ENCODE measurements around the gene ZNF211.

ZNF211 gene

GRCh38 chr19:57656346-57656745 lies 23.4 kb downstream of the ZNF211 start:
- no peak for DNase-seq (ENCODE audit: low spot score)

- no peak for DNase-seq (ENCODE audit: low spot score)
Observed at GRCh38 chr19:57664269-57665127, 31.5 kb downstream of the ZNF211 start.

GRCh38 chr19:57665261-57665806 lies 32.4 kb downstream of the ZNF211 start:
- DNase-seq (ENCODE audit: low spot score), result no peak

GRCh38 chr19:57667228-57667627 lies 34.3 kb downstream of the ZNF211 start:
- DNase-seq (ENCODE audit: low spot score), result no peak

GRCh38 chr19:57668635-57669034 lies 35.7 kb downstream of the ZNF211 start, which contains the start of gene ZSCAN4:
Gene ZSCAN4, plus strand, starts transcription at chr19:57668935. Its CDS starts 7,211 bp downstream, at chr19:57676146.
- DNase-seq (ENCODE audit: low spot score), result no peak

GRCh38 chr19:57671124-57671895 lies 38.3 kb downstream of the ZNF211 start:
- no peak for DNase-seq (ENCODE audit: low spot score)

GRCh38 chr19:57672466-57672865 lies 39.5 kb downstream of the ZNF211 start:
- DNase-seq (ENCODE audit: low spot score), result no peak

- no peak for DNase-seq (ENCODE audit: low spot score)
Observed at GRCh38 chr19:57675881-57676280, 42.9 kb downstream of the ZNF211 start.

GRCh38 chr19:57682226-57682766 lies 49.3 kb downstream of the ZNF211 start:
- DNase-seq (ENCODE audit: low spot score), result no peak

- no peak for DNase-seq (ENCODE audit: low spot score)
Observed at GRCh38 chr19:57686727-57687126, 53.8 kb downstream of the ZNF211 start.

- DNase-seq (ENCODE audit: low spot score), result no peak
Observed at GRCh38 chr19:57687363-57688010, 54.5 kb downstream of the ZNF211 start.

- no peak for DNase-seq (ENCODE audit: low spot score)
Observed at GRCh38 chr19:57688011-57688763, 55.2 kb downstream of the ZNF211 start.

GRCh38 chr19:57689750-57690149 lies 56.8 kb downstream of the ZNF211 start:
- no peak for DNase-seq (ENCODE audit: low spot score)
